HepG2 (cell line): ENCODE results near the gene NAT14. TPM values are rescaled to one million over a fixed set of nuclear protein-coding genes. Genes with fewer than 3 reads are reported as not detected.

Experiments used
- ARHGAP35 ChIP-seq: sonication (generic); formaldehyde crosslinking; IDR thresholded peaks from 2 replicates; pipeline ENCODE4 v1.9.0; 2022; ENCODE audit warnings: mild to moderate bottlenecking, inconsistent platforms, moderate library complexity, missing genetic modification reagents, borderline replicate concordance
- DPF2 ChIP-seq: sonication (generic); formaldehyde crosslinking; IDR thresholded peaks from 2 replicates; pipeline ENCODE4 v1.4.0; 2020; ENCODE audit warnings: mild to moderate bottlenecking, low read depth, missing genetic modification reagents, borderline replicate concordance
- EZH2 ChIP-seq: conservative IDR thresholded peaks from 2 replicates; pipeline ENCODE4 v1.6.1; 2012; ENCODE audit warnings: mild to moderate bottlenecking, low read depth, low read length, moderate library complexity
- FOXO1 ChIP-seq: sonication (generic); formaldehyde crosslinking; IDR thresholded peaks from 2 replicates; pipeline ENCODE4 v1.4.0; 2020; ENCODE audit warnings: missing genetic modification reagents
- GTF3A ChIP-seq: sonication (generic); formaldehyde crosslinking; conservative IDR thresholded peaks from 2 replicates; pipeline ENCODE4 v1.4.0; 2020; ENCODE audit warnings: mild to moderate bottlenecking, missing genetic modification reagents
- HCFC1 ChIP-seq: fragments of 150-350 bp; IDR thresholded peaks from 2 replicates; pipeline ENCODE4 v1.6.1; 2014; ENCODE audit warnings: low read depth, low read length
- HOXA5 ChIP-seq: sonication (generic); formaldehyde crosslinking; IDR thresholded peaks from 2 replicates; pipeline ENCODE4 v1.4.0; 2020; ENCODE audit warnings: missing genetic modification reagents
- KMT2B ChIP-seq: IDR thresholded peaks from 2 replicates; pipeline ENCODE4 v1.6.1; 2016; ENCODE audit warnings: missing genetic modification reagents, missing compliant biosample characterization
- PAWR ChIP-seq: sonication (generic); formaldehyde crosslinking; IDR thresholded peaks from 2 replicates; pipeline ENCODE4 v1.4.0; 2020; ENCODE audit warnings: missing genetic modification reagents, mild to moderate bottlenecking, borderline replicate concordance
- PRMT3 ChIP-seq: sonication (generic); formaldehyde crosslinking; IDR thresholded peaks from 2 replicates; pipeline ENCODE4 v1.8.1; 2022; ENCODE audit warnings: low read depth, mild to moderate bottlenecking, moderate library complexity, missing genetic modification reagents, borderline replicate concordance
- SRSF9 ChIP-seq: fragments of 200-400 bp; formaldehyde crosslinking; IDR thresholded peaks from 2 replicates; pipeline ENCODE4 v1.6.1; 2018; ENCODE audit warnings: borderline replicate concordance, mild to moderate bottlenecking, low read depth, low read length; ENCODE audit not compliant: insufficient read depth, poor library complexity, severe bottlenecking
- TGIF2 ChIP-seq: IDR thresholded peaks from 2 replicates; pipeline ENCODE4 v1.6.1; 2016; ENCODE audit warnings: control low read depth, missing compliant biosample characterization
- ZNF17 ChIP-seq: sonication (generic); formaldehyde crosslinking; IDR thresholded peaks from 2 replicates; pipeline ENCODE4 v1.5.0; 2020; ENCODE audit warnings: mild to moderate bottlenecking, missing genetic modification reagents
- ZNF235 ChIP-seq: sonication (generic); formaldehyde crosslinking; IDR thresholded peaks from 2 replicates; pipeline ENCODE4 v1.8.1; 2023; ENCODE audit warnings: mild to moderate bottlenecking, missing genetic modification reagents, borderline replicate concordance
- ZNF263 ChIP-seq: sonication (generic); formaldehyde crosslinking; IDR thresholded peaks from 2 replicates; pipeline ENCODE4 v1.4.0; 2020; ENCODE audit warnings: missing genetic modification reagents
- polyA plus RNA-seq, 8 experiments: library from polyadenylated mRNA; depleted of rRNA in 3 of 8; stranded (reverse) in 7 of 8; unstranded in 1 of 8; fragments of >200 nt; fragmentation: Illumina TruSeq in 4 of 8; extraction: Trizol in 4 of 8; gene quantifications; 2 replicates each; pipeline versions ENCODE4 v1.2.1 to v1.2.3, GENCODE V29; 2011 to 2016; ENCODE audit warnings: low read depth in 4 of 8, missing spikeins in 1 of 8, mixed read lengths in 1 of 8; ENCODE audit not compliant: insufficient read depth in 1 of 8
- total RNA-seq, 5 experiments: library from RNA; depleted of rRNA; stranded (reverse); fragments of >200 nt; fragmentation: Illumina TruSeq; extraction: Trizol; gene quantifications; 2 replicates each; pipeline ENCODE4 v1.2.3, GENCODE V29; 2016; ENCODE audit warnings: low read depth in 1 of 5
- TF ChIP-seq, protein P1 (sequence below): sonication (generic); formaldehyde crosslinking; IDR thresholded peaks from 2 replicates; pipeline ENCODE4 v1.4.0; 2020; ENCODE audit warnings: missing genetic modification reagents
- TF ChIP-seq, protein P2 (sequence below): sonication (generic); formaldehyde crosslinking; IDR thresholded peaks from 2 replicates; pipeline ENCODE4 v1.5.0; 2020; ENCODE audit warnings: missing genetic modification reagents
- TF ChIP-seq, protein P3 (sequence below): sonication (generic); formaldehyde crosslinking; IDR thresholded peaks from 2 replicates; pipeline ENCODE4 v1.5.1; 2020; ENCODE audit warnings: missing genetic modification reagents, mild to moderate bottlenecking, borderline replicate concordance

The NAT14 gene
- total and polyA plus RNA-seq, 2 of the 13 experiments (the other 11 are each of a cell fraction or from before 2014, with no cell fraction given): 20.7 to 22.3 TPM

DNA sequence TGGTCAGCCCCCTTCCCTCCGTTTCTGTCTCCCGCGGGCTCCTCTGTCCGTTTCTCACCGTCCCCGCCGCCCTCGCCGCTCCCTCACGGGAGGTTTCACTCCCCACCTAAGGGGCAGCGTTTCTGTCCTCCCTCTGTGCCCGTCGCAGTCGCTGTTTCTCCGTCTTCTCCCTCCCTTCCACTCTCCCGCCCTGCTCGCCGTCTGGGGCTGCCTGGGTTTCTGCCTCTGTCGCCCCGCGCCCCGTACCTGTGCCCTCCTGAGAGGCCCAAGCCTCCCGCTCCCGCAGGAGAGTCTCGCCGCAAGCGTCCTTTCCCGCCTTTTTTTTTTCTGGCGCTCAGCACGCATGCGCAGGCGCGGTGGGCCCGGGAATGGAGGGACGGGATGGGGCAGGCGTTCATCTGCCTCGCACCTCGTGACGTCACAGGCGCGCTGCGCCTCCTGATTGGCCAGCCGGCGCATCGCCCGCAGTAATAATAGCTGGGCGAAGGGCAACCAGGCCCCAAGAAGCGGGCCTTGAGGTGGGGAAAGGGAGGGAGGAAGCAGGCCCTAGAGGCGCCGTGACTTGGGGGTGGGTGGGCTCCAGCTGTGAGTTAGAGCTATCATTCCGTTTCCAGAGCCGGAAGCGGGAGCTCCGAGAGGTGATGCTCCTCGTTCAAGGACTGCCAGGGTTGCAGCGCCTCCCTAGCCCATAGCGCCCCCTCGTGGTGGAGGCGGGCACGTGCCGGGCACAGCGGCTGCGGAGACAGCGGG, 18.7 kb downstream of the NAT14 start (continued):
- TF ChIP-seq, protein P1, sequence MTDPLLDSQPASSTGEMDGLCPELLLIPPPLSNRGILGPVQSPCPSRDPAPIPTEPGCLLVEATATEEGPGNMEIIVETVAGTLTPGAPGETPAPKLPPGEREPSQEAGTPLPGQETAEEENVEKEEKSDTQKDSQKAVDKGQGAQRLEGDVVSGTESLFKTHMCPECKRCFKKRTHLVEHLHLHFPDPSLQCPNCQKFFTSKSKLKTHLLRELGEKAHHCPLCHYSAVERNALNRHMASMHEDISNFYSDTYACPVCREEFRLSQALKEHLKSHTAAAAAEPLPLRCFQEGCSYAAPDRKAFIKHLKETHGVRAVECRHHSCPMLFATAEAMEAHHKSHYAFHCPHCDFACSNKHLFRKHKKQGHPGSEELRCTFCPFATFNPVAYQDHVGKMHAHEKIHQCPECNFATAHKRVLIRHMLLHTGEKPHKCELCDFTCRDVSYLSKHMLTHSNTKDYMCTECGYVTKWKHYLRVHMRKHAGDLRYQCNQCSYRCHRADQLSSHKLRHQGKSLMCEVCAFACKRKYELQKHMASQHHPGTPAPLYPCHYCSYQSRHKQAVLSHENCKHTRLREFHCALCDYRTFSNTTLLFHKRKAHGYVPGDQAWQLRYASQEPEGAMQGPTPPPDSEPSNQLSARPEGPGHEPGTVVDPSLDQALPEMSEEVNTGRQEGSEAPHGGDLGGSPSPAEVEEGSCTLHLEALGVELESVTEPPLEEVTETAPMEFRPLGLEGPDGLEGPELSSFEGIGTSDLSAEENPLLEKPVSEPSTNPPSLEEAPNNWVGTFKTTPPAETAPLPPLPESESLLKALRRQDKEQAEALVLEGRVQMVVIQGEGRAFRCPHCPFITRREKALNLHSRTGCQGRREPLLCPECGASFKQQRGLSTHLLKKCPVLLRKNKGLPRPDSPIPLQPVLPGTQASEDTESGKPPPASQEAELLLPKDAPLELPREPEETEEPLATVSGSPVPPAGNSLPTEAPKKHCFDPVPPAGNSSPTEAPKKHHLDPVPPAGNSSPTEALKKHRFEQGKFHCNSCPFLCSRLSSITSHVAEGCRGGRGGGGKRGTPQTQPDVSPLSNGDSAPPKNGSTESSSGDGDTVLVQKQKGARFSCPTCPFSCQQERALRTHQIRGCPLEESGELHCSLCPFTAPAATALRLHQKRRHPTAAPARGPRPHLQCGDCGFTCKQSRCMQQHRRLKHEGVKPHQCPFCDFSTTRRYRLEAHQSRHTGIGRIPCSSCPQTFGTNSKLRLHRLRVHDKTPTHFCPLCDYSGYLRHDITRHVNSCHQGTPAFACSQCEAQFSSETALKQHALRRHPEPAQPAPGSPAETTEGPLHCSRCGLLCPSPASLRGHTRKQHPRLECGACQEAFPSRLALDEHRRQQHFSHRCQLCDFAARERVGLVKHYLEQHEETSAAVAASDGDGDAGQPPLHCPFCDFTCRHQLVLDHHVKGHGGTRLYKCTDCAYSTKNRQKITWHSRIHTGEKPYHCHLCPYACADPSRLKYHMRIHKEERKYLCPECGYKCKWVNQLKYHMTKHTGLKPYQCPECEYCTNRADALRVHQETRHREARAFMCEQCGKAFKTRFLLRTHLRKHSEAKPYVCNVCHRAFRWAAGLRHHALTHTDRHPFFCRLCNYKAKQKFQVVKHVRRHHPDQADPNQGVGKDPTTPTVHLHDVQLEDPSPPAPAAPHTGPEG (CRISPR knock-in tag): 0 out of 2 replicates have a peak, but pooled peaks have one; percentile 38
- TF ChIP-seq GTF3A (CRISPR knock-in tag) (no peak), ARHGAP35 (CRISPR knock-in tag) (no peak; the same call in 1 of the 2 replicates), ZNF263 (CRISPR knock-in tag) (peak; percentile 39; the same call in 1 of the 2 replicates), HOXA5 (0 out of 2 replicates have a peak, but pooled peaks have one; percentile 40), SRSF9 (no peak), PAWR (CRISPR knock-in tag) (no peak), ZNF17 (CRISPR knock-in tag) (no peak), KMT2B (no peak), PRMT3 (CRISPR knock-in tag) (no peak), ZNF235 (no peak), FOXO1 (CRISPR knock-in tag) (no peak; the same call in 1 of the 2 replicates), HCFC1 (no peak), DPF2 (CRISPR knock-in tag) (no peak), EZH2 (no peak), TGIF2 (CRISPR knock-in tag) (no peak)
- TF ChIP-seq, protein P2, sequence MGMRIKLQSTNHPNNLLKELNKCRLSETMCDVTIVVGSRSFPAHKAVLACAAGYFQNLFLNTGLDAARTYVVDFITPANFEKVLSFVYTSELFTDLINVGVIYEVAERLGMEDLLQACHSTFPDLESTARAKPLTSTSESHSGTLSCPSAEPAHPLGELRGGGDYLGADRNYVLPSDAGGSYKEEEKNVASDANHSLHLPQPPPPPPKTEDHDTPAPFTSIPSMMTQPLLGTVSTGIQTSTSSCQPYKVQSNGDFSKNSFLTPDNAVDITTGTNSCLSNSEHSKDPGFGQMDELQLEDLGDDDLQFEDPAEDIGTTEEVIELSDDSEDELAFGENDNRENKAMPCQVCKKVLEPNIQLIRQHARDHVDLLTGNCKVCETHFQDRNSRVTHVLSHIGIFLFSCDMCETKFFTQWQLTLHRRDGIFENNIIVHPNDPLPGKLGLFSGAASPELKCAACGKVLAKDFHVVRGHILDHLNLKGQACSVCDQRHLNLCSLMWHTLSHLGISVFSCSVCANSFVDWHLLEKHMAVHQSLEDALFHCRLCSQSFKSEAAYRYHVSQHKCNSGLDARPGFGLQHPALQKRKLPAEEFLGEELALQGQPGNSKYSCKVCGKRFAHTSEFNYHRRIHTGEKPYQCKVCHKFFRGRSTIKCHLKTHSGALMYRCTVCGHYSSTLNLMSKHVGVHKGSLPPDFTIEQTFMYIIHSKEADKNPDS (CRISPR knock-in tag): no peak
- TF ChIP-seq, protein P3, sequence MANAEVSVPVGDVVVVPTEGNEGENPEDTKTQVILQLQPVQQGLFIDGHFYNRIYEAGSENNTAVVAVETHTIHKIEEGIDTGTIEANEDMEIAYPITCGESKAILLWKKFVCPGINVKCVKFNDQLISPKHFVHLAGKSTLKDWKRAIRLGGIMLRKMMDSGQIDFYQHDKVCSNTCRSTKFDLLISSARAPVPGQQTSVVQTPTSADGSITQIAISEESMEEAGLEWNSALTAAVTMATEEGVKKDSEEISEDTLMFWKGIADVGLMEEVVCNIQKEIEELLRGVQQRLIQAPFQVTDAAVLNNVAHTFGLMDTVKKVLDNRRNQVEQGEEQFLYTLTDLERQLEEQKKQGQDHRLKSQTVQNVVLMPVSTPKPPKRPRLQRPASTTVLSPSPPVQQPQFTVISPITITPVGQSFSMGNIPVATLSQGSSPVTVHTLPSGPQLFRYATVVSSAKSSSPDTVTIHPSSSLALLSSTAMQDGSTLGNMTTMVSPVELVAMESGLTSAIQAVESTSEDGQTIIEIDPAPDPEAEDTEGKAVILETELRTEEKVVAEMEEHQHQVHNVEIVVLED (CRISPR knock-in tag): peak; percentile 34; the same call in 1 of the 2 replicates
